ENCODE results near the gene SRCIN1.
"Not testable (repeated sequence)": the region's sequence is repeated elsewhere in the genome, so short reads cannot be mapped to it uniquely, and the experiment has no call there.

DNA sequence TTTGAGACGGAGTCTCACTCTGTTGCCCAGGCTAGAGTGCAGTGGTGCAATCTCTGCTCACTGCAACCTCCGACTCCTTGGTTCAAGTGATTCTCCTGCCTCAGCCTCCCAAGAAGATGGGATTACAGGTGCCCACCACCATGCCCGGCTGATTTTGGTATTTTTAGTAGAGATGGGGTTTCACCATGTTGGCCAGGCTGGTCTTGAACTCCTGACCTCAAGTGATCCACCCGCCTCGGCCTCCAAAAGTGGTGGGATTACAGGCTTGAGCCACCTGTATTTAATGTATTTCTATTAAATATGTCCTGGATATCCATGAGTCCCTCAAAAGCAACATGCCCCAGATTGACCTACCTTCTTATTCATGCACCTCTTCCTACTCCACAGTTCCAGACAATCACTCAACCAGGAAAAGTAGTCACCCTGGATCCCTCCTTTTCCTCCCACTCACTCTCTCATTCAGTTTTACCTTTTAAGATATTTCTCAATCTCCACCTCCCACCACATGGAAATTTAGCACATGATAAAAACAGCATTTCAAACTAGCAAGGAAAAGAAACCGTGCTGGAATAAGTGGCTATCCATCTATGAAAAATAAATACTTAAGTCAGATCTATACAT, 21.0 kb upstream of the SRCIN1 start:
- not testable (repeated sequence) for TF ChIP-seq FOXA1 (IDR thresholded peaks at IDR 0.05); JUND (IDR thresholded peaks at IDR 0.05); GABPA (IDR thresholded peaks at IDR 0.05 in 1 of 2, conservative IDR thresholded peaks at IDR 0.05 in 1 of 2); RAD21 (IDR thresholded peaks at IDR 0.05); YY1 (IDR thresholded peaks at IDR 0.05); EGR1 (IDR thresholded peaks at IDR 0.05; ENCODE audit: low read depth in 2 of 2); SP1 (IDR thresholded peaks at IDR 0.05); NR2F2 (IDR thresholded peaks at IDR 0.05); TAF1 (conservative IDR thresholded peaks at IDR 0.05)
- TF ChIP-seq, protein P1, sequence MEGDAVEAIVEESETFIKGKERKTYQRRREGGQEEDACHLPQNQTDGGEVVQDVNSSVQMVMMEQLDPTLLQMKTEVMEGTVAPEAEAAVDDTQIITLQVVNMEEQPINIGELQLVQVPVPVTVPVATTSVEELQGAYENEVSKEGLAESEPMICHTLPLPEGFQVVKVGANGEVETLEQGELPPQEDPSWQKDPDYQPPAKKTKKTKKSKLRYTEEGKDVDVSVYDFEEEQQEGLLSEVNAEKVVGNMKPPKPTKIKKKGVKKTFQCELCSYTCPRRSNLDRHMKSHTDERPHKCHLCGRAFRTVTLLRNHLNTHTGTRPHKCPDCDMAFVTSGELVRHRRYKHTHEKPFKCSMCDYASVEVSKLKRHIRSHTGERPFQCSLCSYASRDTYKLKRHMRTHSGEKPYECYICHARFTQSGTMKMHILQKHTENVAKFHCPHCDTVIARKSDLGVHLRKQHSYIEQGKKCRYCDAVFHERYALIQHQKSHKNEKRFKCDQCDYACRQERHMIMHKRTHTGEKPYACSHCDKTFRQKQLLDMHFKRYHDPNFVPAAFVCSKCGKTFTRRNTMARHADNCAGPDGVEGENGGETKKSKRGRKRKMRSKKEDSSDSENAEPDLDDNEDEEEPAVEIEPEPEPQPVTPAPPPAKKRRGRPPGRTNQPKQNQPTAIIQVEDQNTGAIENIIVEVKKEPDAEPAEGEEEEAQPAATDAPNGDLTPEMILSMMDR (IDR thresholded peaks at IDR 0.05; ENCODE audit: low read depth, low read length, missing input control): not testable (repeated sequence)
- TF ChIP-seq, protein P2, sequence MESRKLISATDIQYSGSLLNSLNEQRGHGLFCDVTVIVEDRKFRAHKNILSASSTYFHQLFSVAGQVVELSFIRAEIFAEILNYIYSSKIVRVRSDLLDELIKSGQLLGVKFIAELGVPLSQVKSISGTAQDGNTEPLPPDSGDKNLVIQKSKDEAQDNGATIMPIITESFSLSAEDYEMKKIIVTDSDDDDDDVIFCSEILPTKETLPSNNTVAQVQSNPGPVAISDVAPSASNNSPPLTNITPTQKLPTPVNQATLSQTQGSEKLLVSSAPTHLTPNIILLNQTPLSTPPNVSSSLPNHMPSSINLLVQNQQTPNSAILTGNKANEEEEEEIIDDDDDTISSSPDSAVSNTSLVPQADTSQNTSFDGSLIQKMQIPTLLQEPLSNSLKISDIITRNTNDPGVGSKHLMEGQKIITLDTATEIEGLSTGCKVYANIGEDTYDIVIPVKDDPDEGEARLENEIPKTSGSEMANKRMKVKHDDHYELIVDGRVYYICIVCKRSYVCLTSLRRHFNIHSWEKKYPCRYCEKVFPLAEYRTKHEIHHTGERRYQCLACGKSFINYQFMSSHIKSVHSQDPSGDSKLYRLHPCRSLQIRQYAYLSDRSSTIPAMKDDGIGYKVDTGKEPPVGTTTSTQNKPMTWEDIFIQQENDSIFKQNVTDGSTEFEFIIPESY (IDR thresholded peaks at IDR 0.05): not testable (repeated sequence)
- TF ChIP-seq, protein P3, sequence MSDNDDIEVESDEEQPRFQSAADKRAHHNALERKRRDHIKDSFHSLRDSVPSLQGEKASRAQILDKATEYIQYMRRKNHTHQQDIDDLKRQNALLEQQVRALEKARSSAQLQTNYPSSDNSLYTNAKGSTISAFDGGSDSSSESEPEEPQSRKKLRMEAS (IDR thresholded peaks at IDR 0.05): not testable (repeated sequence)
- TF ChIP-seq, protein P4, sequence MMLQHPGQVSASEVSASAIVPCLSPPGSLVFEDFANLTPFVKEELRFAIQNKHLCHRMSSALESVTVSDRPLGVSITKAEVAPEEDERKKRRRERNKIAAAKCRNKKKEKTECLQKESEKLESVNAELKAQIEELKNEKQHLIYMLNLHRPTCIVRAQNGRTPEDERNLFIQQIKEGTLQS (IDR thresholded peaks at IDR 0.05): not testable (repeated sequence)
